K562 (cell line): ENCODE data around the gene PKHD1. TPM values are rescaled to one million over a fixed set of nuclear protein-coding genes. Genes with fewer than 3 reads are reported as not detected.

Source experiments
- ATAC-seq: fragments of 200-7000 bp; cut with Tn5 transposase; 3 replicates; pipeline ENCODE4 v1.9.1; 2020; ENCODE audit warnings: moderate library complexity
- BruUV-seq: library from RNA; stranded (reverse); fragments of 400-500 nt; replicated peaks from 2 replicates; lab custom pipeline; 2021; lab: Mats Ljungman, UMichigan
- CTCF ChIA-PET: fragments of 300-600 bp; formaldehyde crosslinking; extraction: SDS; loops from one replicate; lab custom pipeline; 2021; ENCODE audit warnings: low intra/inter-chr PET ratio; lab: Yijun Ruan, JAX
- POLR2A ChIA-PET: fragments of 300-600, 350-650 bp; sonication (Branson Sonifier 250); formaldehyde crosslinking; extraction: SDS; loops from one replicate; lab custom pipeline; 2021; ENCODE audit warnings: antibody characterized with exemption, inconsistent platforms; lab: Yijun Ruan, JAX
- DNase-seq, 4 experiments: peaks; one replicate each; pipeline versions ENCODE4 v3.0.0 to v3.0.0-alpha.2; 2011 to 2018; ENCODE audit warnings: low spot score in 3 of 4, mixed read lengths in 3 of 4; ENCODE audit errors: extremely low read depth in 1 of 4
- FAIRE-seq: peaks from 2 replicates; lab custom pipeline; 2011; peaks lifted over from hg19 to GRCh38; lab: Jason Lieb, UNC
- H2AFZ ChIP-seq: 2 replicates; pipeline ENCODE4 v1.6.0; 2011; ENCODE audit warnings: low read depth, low read length, control low read depth, inconsistent platforms
- H3K27ac ChIP-seq: fragments of 200-600 bp; 3 replicates; pipeline ENCODE4 v1.8.0; 2011; ENCODE audit warnings: low read depth, mild to moderate bottlenecking, control low read depth, inconsistent platforms, low read length, moderate library complexity, mixed read lengths; ENCODE audit errors: extremely low read depth
- H3K27me3 ChIP-seq, 2 experiments: fragments of 300-600 bp in 1 of 2; 2 replicates in 1 of 2; 3 replicates in 1 of 2; pipeline versions ENCODE4 v1.6.0 to v1.8.0; 2011; ENCODE audit warnings: inconsistent platforms in 2 of 2, low read length in 2 of 2, mild to moderate bottlenecking in 1 of 2, mixed read lengths in 1 of 2, moderate library complexity in 1 of 2; ENCODE audit not compliant: control insufficient read depth in 2 of 2, insufficient read depth in 2 of 2
- H3K36me3 ChIP-seq: fragments of 300-600 bp; 3 replicates; pipeline ENCODE4 v1.8.0; 2011; ENCODE audit warnings: mild to moderate bottlenecking, low read length, inconsistent platforms; ENCODE audit not compliant: control insufficient read depth, insufficient read depth
- H3K4me1 ChIP-seq, 2 experiments: fragments of 200-600 bp in 1 of 2; replicated peaks in 1 of 2; 2 replicates in 1 of 2; 3 replicates in 1 of 2; pipeline versions ENCODE4 v1.5.1 to v1.8.0; 2011; ENCODE audit warnings: inconsistent platforms in 2 of 2, low read length in 2 of 2, mild to moderate bottlenecking in 1 of 2, mixed read lengths in 1 of 2, moderate library complexity in 1 of 2; ENCODE audit not compliant: control insufficient read depth in 2 of 2, insufficient read depth in 2 of 2
- H3K4me2 ChIP-seq: 2 replicates; pipeline ENCODE4 v1.6.1; 2011; ENCODE audit warnings: low read length, control low read depth, inconsistent platforms, mixed read lengths; ENCODE audit not compliant: insufficient read depth
- H3K4me3 ChIP-seq: fragments of 200-600 bp; sonication (generic), shearing (Covaris generic); 2 replicates; pipeline ENCODE4 v1.5.1; 2016; ENCODE audit warnings: control low read depth, inconsistent platforms
- H3K79me2 ChIP-seq: fragments of 200-600 bp; 3 replicates; pipeline ENCODE4 v1.8.0; 2011; ENCODE audit warnings: low read length, inconsistent platforms; ENCODE audit not compliant: control insufficient read depth, insufficient read depth
- H3K9ac ChIP-seq, 2 experiments: 2 replicates each; pipeline versions ENCODE4 v1.6.0 to v1.6.1; 2011; ENCODE audit warnings: low read depth in 2 of 2, low read length in 2 of 2, control low read depth in 1 of 2, inconsistent platforms in 1 of 2, mild to moderate bottlenecking in 1 of 2, mixed read lengths in 1 of 2; ENCODE audit not compliant: insufficient read depth in 1 of 2
- H3K9me1 ChIP-seq: one replicate; pipeline ENCODE4 v1.6.0; 2011; ENCODE audit warnings: inconsistent platforms, mild to moderate bottlenecking, low read length, moderate library complexity; ENCODE audit not compliant: control insufficient read depth, insufficient read depth
- H3K9me3 ChIP-seq: replicated peaks from 2 replicates; pipeline ENCODE4 v1.5.1; 2011; ENCODE audit warnings: low read depth, low read length, inconsistent platforms; ENCODE audit not compliant: control insufficient read depth, insufficient read depth
- H4K20me1 ChIP-seq: replicated peaks from 2 replicates; pipeline ENCODE4 v1.6.1; 2011; ENCODE audit warnings: low read length, inconsistent platforms, mixed read lengths; ENCODE audit not compliant: control insufficient read depth, insufficient read depth
- CREBBP ChIP-seq: IDR thresholded peaks from one replicate; pipeline ENCODE4 v1.6.1; 2012; ENCODE audit warnings: low read depth, mild to moderate bottlenecking, control low read depth, inconsistent platforms, low read length
- DDX20 ChIP-seq: fragments of 450-650 bp; IDR thresholded peaks from 2 replicates; pipeline ENCODE4 v1.6.1; 2016; ENCODE audit warnings: missing genetic modification characterization, low read depth, mild to moderate bottlenecking, missing compliant biosample characterization, moderate library complexity
- E2F4 ChIP-seq: sonication (generic); formaldehyde crosslinking; IDR thresholded peaks from 2 replicates; pipeline ENCODE4 v1.8.0; 2022; ENCODE audit warnings: mild to moderate bottlenecking, low read depth, missing genetic modification reagents
- FOXJ3 ChIP-seq: sonication (generic); formaldehyde crosslinking; IDR thresholded peaks from 2 replicates; pipeline ENCODE4 v1.4.0; 2020; ENCODE audit warnings: mild to moderate bottlenecking, missing genetic modification reagents
- GTF2F1 ChIP-seq: IDR thresholded peaks from 2 replicates; pipeline ENCODE4 v1.6.1; 2011; ENCODE audit warnings: low read depth, low read length, improper control_type of control experiment
- HDAC2 ChIP-seq: fragments of 450-650 bp; IDR thresholded peaks from 2 replicates; pipeline ENCODE4 v1.6.1; 2016; ENCODE audit warnings: mild to moderate bottlenecking
- NFE2L1 ChIP-seq: fragments of 450-650 bp; IDR thresholded peaks from 2 replicates; pipeline ENCODE4 v1.6.1; 2016; ENCODE audit warnings: missing genetic modification characterization, low read depth, mild to moderate bottlenecking, missing compliant biosample characterization, moderate library complexity, borderline replicate concordance
- PCBP1 ChIP-seq: fragments of 200-400 bp; formaldehyde crosslinking; IDR thresholded peaks from 2 replicates; pipeline ENCODE4 v1.6.1; 2018; ENCODE audit warnings: mild to moderate bottlenecking, low read depth, low read length; ENCODE audit not compliant: poor library complexity, severe bottlenecking
- POU5F1 ChIP-seq: fragments of 150-350 bp; IDR thresholded peaks from 2 replicates; pipeline ENCODE4 v1.6.1; 2014; ENCODE audit warnings: borderline replicate concordance, low read length, low read depth, mild to moderate bottlenecking; ENCODE audit not compliant: partially characterized antibody
- RBFOX2 ChIP-seq: fragments of 200-400 bp; formaldehyde crosslinking; IDR thresholded peaks from 2 replicates; pipeline ENCODE4 v1.6.1; 2017; ENCODE audit warnings: low read depth, mild to moderate bottlenecking, low read length, moderate library complexity
- RBM34 ChIP-seq: fragments of 200-400 bp; formaldehyde crosslinking; IDR thresholded peaks from 2 replicates; pipeline ENCODE4 v1.6.1; 2018; ENCODE audit warnings: low read length, borderline replicate concordance; ENCODE audit not compliant: insufficient read depth
- RFX7 ChIP-seq: fragments of 250-450 bp; sonication (Bioruptor Pico); IDR thresholded peaks from 2 replicates; pipeline ENCODE4 v1.5.1; 2021; ENCODE audit warnings: mild to moderate bottlenecking
- RNF219 ChIP-seq: fragments of 250-450 bp; sonication (Bioruptor Pico); IDR thresholded peaks from 2 replicates; pipeline ENCODE4 v1.5.0; 2022; ENCODE audit warnings: mild to moderate bottlenecking
- SRSF7 ChIP-seq: fragments of 200-400 bp; formaldehyde crosslinking; optimal IDR thresholded peaks from 2 replicates; pipeline ENCODE3; 2017; ENCODE audit warnings: mild to moderate bottlenecking, low read depth, low read length
- WHSC1 ChIP-seq: IDR thresholded peaks from one replicate; pipeline ENCODE4 v1.6.1; 2012; ENCODE audit warnings: low read length, control low read depth, inconsistent platforms
- ZBTB1 ChIP-seq: sonication (generic); formaldehyde crosslinking; IDR thresholded peaks from 2 replicates; pipeline ENCODE4 v1.8.1; 2023; ENCODE audit warnings: missing genetic modification reagents, low read depth, mild to moderate bottlenecking, borderline replicate concordance
- ZNF263 ChIP-seq: sonication (generic); formaldehyde crosslinking; IDR thresholded peaks from 2 replicates; pipeline ENCODE4 v1.8.0; 2022; ENCODE audit warnings: mild to moderate bottlenecking, missing genetic modification reagents, borderline replicate concordance
- ZNF436 ChIP-seq: fragments of 250-450, 450-650 bp; sonication (Bioruptor Pico); formaldehyde crosslinking; IDR thresholded peaks from 2 replicates; pipeline ENCODE4 v1.7.0; 2020; ENCODE audit warnings: mild to moderate bottlenecking
- ZNF830 ChIP-seq: fragments of 250-450 bp; sonication (Bioruptor Pico); IDR thresholded peaks from 2 replicates; pipeline ENCODE4 v1.5.0; 2021; ENCODE audit warnings: mild to moderate bottlenecking
- WGBS: fragments of 100-300 bp; shearing (Covaris generic); methylation state at CpG from one replicate; pipeline ENCODE4 v1.1.6; 2016; ENCODE audit warnings: low coverage, mixed read lengths; ENCODE audit not compliant: insufficient coverage; ENCODE audit errors: missing lambda C conversion rate; 5-methylcytosine and 5-hydroxymethylcytosine counted together
- in situ Hi-C: fragments of 300-500 bp; cut with MboI; formaldehyde crosslinking; loops from 4 replicates; pipeline ENCODE4 v1.15.0; 2018; ENCODE audit warnings: inconsistent platforms, mixed read lengths
- intact Hi-C: fragments of 100-400 bp; cut with micrococcal nuclease; formaldehyde crosslinking; loops from 2 replicates; pipeline ENCODE4 v1.14.2; 2022
- polyA plus RNA-seq, 8 experiments: library from polyadenylated mRNA; depleted of rRNA in 4 of 8; stranded (reverse) in 5 of 8; unstranded in 3 of 8; fragments of >200 nt; fragmentation: Nextera tagmentation in 2 of 8; fragmentation: Illumina TruSeq in 1 of 8; extraction: Ambion mirVana in 2 of 8; extraction: Trizol in 1 of 8; gene quantifications; 2 replicates each; pipeline versions ENCODE4 v1.2.1 to v1.2.3, GENCODE V29; 2011 to 2014; ENCODE audit warnings: inconsistent platforms in 1 of 8, missing spikeins in 1 of 8
- total RNA-seq, 7 experiments: library from RNA; depleted of rRNA in 6 of 7; stranded (reverse); fragments of >200 nt in 6 of 7; fragmentation: Illumina TruSeq in 2 of 7; extraction: Trizol in 2 of 7; gene quantifications; 2 replicates each; pipeline versions ENCODE4 v1.2.1 to v1.2.3, GENCODE V29; 2011 to 2021; ENCODE audit warnings: low replicate concordance in 1 of 7
- TF ChIP-seq, protein P1 (sequence below): sonication (generic); formaldehyde crosslinking; IDR thresholded peaks from 2 replicates; pipeline ENCODE4 v1.8.0; 2022; ENCODE audit warnings: mild to moderate bottlenecking, missing genetic modification reagents

PKHD1 gene
- total and polyA plus RNA-seq, 9 of the 15 experiments (the other 6 are each of a cell fraction or from before 2014, with no cell fraction given), result 0.01 to 0.04 (median 0.01) TPM; not detected in 6

DNA sequence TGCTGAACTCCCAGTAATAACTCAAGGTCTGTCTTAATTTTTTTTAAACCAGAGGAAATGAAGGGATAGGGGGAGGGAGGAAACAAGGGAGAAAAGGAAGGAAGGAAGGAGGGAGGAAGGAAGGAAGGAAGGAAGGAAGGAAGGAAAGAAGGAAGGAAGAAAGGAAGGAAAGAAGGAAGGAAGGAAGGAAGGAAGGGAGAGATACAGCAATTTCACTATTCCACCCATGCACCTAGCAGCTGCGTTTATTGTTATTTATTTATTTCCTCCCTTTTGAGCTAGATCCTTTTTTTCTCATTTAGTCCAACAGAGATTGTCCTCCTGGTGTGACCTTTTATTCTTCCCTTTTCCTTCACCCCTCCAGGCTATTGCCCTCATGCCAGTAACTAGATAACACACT, 97.6 kb downstream of the PKHD1 start:
- CTCF ChIA-PET, result no interaction called here

More for the DNA sequence above, 97.6 kb downstream of the PKHD1 start:
- in situ Hi-C loops (no loop called here), intact Hi-C loops (no loop called here)
- Histone ChIP-seq H4K20me1 (no peaks in the 10 kb centered on the region), H3K4me3 (no peak overlapping the region), H3K4me2 (no peak overlapping the region), H3K4me1 (no peaks in the 10 kb centered on the region), H3K9me3 (no peaks in the 10 kb centered on the region), H3K27ac (no peak overlapping the region), H3K9me1 (no peaks in the 10 kb centered on the region), H3K79me2 (no peaks in the 10 kb centered on the region), H3K27me3 (no peaks in the 10 kb centered on the region), H3K9ac (no peak overlapping the region), H2AFZ (no peak overlapping the region), H3K36me3 (no peaks in the 10 kb centered on the region)
- POLR2A ChIA-PET, result no interaction called here
- ATAC-seq (no peak), DNase-seq (no peak), FAIRE-seq (no peak)
- no peak for TF ChIP-seq PCBP1
- no peak for TF ChIP-seq ZNF436 (CRISPR knock-in tag)
- no peak for TF ChIP-seq ZNF830 (CRISPR knock-in tag)
- no peak for TF ChIP-seq ZBTB1 (CRISPR knock-in tag)
- no peak for TF ChIP-seq RNF219 (CRISPR knock-in tag)
- TF ChIP-seq POU5F1, result no peak
- TF ChIP-seq RFX7, result no peak
- TF ChIP-seq WHSC1, result no peak
- no peak for TF ChIP-seq RBM34
- no peak for TF ChIP-seq DDX20 (tag)
- TF ChIP-seq NFE2L1, result no peak
- TF ChIP-seq, protein P1, sequence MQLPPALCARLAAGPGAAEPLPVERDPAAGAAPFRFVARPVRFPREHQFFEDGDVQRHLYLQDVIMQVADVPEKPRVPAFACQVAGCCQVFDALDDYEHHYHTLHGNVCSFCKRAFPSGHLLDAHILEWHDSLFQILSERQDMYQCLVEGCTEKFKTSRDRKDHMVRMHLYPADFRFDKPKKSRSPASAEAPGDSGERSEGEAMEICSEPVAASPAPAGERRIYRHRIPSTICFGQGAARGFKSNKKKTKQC, result no peak
- TF ChIP-seq FOXJ3, result no peak
- no peak for TF ChIP-seq RBFOX2
- no peak for TF ChIP-seq ZNF263 (CRISPR knock-in tag)
- TF ChIP-seq E2F4, result no peak
- no peak for TF ChIP-seq HDAC2
- TF ChIP-seq CREBBP, result no peak
- TF ChIP-seq GTF2F1, result no peak
- no peak for TF ChIP-seq SRSF7
- no TSS peak for BruUV-seq
- WGBS, result 0% methylated on average over 1 of the region's 1 CpG
